ENCODE data around the gene MRGPRX1. TPM values are rescaled to one million over a fixed set of nuclear protein-coding genes. Genes with fewer than 3 reads are reported as not detected.
"Not testable (repeated sequence)": the region's sequence is repeated elsewhere in the genome, so short reads cannot be mapped to it uniquely, and the experiment has no call there.

MRGPRX1 gene
- total and polyA plus RNA-seq, 2 donors from 2014 or later, result not detected

DNA sequence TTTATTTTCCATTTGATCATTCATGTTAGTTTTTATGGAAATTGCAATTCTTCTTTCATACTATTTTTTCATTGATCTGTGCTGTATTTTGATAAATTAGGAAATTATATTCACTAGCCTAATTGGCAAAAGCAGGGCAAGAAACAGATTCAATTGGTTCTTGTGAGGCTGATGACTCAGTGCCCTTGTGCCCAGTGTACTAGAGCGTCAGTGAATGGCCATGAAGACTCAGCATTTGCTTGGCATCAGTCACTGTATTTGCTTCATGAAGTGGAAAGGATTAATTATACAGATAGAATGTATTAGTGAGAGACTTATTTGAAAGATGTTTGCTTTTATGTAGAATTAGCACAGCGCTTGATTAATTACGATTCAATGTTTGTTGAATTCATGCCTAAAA, 31.8 kb downstream of the MRGPRX1 start:
- Histone ChIP-seq H3K9me3 (ENCODE audit: control insufficient read depth in 2 of 3, insufficient read depth in 1 of 3, low read length in 3 of 3) (no peaks in the 10 kb centered on the region), H3K9ac (ENCODE audit: low read length in 3 of 3) (no peak overlapping the region), H3K4me1 (ENCODE audit: control insufficient read depth in 2 of 3, insufficient read depth in 2 of 3, low read depth in 1 of 3, low read length in 3 of 3) (no peaks in the 10 kb centered on the region), H3K36me3 (ENCODE audit: control insufficient read depth in 2 of 3, insufficient read depth in 3 of 3, low read length in 3 of 3) (no peaks in the 10 kb centered on the region), H3K27me3 (ENCODE audit: control insufficient read depth, insufficient read depth, low read length) (no peaks in the 10 kb centered on the region), H3K4me3 (ENCODE audit: low read length in 3 of 3) (no peak overlapping the region), H3K27ac (ENCODE audit: low read depth in 2 of 2, low read length in 2 of 2) (no peak overlapping the region)
- DNase-seq (no peak), FAIRE-seq (no peak)
- intact Hi-C loops (cut with DNase I), result no loop called here
- TF ChIP-seq, protein P1, sequence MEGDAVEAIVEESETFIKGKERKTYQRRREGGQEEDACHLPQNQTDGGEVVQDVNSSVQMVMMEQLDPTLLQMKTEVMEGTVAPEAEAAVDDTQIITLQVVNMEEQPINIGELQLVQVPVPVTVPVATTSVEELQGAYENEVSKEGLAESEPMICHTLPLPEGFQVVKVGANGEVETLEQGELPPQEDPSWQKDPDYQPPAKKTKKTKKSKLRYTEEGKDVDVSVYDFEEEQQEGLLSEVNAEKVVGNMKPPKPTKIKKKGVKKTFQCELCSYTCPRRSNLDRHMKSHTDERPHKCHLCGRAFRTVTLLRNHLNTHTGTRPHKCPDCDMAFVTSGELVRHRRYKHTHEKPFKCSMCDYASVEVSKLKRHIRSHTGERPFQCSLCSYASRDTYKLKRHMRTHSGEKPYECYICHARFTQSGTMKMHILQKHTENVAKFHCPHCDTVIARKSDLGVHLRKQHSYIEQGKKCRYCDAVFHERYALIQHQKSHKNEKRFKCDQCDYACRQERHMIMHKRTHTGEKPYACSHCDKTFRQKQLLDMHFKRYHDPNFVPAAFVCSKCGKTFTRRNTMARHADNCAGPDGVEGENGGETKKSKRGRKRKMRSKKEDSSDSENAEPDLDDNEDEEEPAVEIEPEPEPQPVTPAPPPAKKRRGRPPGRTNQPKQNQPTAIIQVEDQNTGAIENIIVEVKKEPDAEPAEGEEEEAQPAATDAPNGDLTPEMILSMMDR (IDR thresholded peaks at IDR 0.05; ENCODE audit: borderline replicate concordance, extremely low read depth, insufficient read depth), result no peak

DNA sequence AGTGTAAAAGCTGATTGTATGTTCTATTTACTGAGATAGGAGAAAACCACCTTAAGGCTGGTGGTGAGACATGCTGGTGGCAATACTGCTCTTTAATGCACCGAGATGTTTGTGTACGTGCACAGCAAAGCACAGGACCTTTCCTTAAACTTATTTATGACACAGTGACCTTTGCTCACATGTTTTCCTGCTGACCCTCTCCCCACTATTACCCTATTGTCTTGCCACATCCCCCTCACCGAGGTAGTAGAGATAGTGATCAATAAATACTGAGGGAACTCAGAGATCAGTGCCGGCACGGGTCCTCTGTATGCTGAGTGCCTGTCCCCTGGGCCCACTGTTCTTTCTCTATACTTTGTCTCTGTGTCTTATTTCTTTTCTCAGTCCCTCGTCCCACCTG, 38.6 kb downstream of the MRGPRX1 start:
- FAIRE-seq; H3K4me1 ChIP-seq (ENCODE audit: control insufficient read depth in 2 of 3, insufficient read depth in 2 of 3, low read depth in 1 of 3, low read length in 3 of 3); DNase-seq; H3K27ac ChIP-seq (ENCODE audit: low read depth in 2 of 2, low read length in 2 of 2); H3K4me3 ChIP-seq (ENCODE audit: low read length in 3 of 3); H3K36me3 ChIP-seq (ENCODE audit: control insufficient read depth in 2 of 3, insufficient read depth in 3 of 3, low read length in 3 of 3); intact Hi-C loops (cut with DNase I); H3K9me3 ChIP-seq (ENCODE audit: control insufficient read depth in 2 of 3, insufficient read depth in 1 of 3, low read length in 3 of 3); H3K27me3 ChIP-seq (ENCODE audit: control insufficient read depth, insufficient read depth, low read length); H3K9ac ChIP-seq (ENCODE audit: low read length in 3 of 3): not testable (repeated sequence)

DNA sequence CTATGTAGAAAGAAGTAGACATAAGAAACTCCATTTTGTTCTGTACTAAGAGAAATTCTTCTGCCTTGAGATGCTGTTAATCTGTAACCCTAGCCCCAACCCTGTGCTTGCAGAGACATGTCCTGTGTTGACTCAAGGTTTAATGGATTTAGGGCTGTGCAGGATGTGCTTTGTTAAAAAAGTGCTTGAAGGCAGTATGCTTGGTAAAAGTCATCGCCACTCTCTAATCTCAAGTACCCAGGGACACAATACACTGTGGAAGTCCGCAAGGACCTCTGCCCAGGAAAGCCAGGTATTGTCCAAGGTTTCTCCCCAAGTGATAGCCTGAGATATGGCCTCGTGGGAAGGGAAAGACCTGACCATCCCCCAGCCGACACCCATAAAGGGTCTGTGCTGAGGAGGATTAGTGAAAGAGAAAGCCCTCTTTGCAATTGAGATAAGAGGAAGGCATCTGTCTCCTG, 39.0 kb downstream of the MRGPRX1 start:
- H3K4me3 ChIP-seq (ENCODE audit: low read length in 3 of 3); H3K27me3 ChIP-seq (ENCODE audit: control insufficient read depth, insufficient read depth, low read length); H3K36me3 ChIP-seq (ENCODE audit: control insufficient read depth in 2 of 3, insufficient read depth in 3 of 3, low read length in 3 of 3); H3K9ac ChIP-seq (ENCODE audit: low read length in 3 of 3); DNase-seq; FAIRE-seq; H3K27ac ChIP-seq (ENCODE audit: low read depth in 2 of 2, low read length in 2 of 2); H3K9me3 ChIP-seq (ENCODE audit: control insufficient read depth in 2 of 3, insufficient read depth in 1 of 3, low read length in 3 of 3); intact Hi-C loops (cut with DNase I); H3K4me1 ChIP-seq (ENCODE audit: control insufficient read depth in 2 of 3, insufficient read depth in 2 of 3, low read depth in 1 of 3, low read length in 3 of 3): not testable (repeated sequence)

DNA sequence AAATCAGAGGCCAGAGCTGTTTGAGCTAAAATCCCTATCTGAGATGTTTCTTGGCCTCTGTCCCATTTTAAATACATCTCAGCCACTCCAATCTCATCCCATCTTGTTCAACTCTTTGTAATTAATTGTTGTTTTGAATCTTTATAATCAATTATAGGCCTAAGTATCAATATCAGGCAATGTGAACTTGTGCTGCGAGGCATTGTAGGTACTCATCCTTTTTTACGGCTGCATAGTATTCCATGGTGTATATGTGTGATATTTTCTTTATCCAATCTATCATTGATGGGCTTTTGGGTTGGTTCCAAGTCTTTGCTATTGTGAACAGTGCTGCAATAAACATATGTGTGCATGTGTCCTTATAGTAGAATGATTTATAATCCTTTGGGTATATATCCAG, 47.5 kb downstream of the MRGPRX1 start:
- H3K4me3 ChIP-seq (ENCODE audit: low read length in 3 of 3); H3K27ac ChIP-seq (ENCODE audit: low read depth in 2 of 2, low read length in 2 of 2); intact Hi-C loops (cut with DNase I); H3K36me3 ChIP-seq (ENCODE audit: control insufficient read depth in 2 of 3, insufficient read depth in 3 of 3, low read length in 3 of 3); H3K27me3 ChIP-seq (ENCODE audit: control insufficient read depth, insufficient read depth, low read length); H3K9ac ChIP-seq (ENCODE audit: low read length in 3 of 3); H3K4me1 ChIP-seq (ENCODE audit: control insufficient read depth in 2 of 3, insufficient read depth in 2 of 3, low read depth in 1 of 3, low read length in 3 of 3); FAIRE-seq; H3K9me3 ChIP-seq (ENCODE audit: control insufficient read depth in 2 of 3, insufficient read depth in 1 of 3, low read length in 3 of 3); DNase-seq: not testable (repeated sequence)

DNA sequence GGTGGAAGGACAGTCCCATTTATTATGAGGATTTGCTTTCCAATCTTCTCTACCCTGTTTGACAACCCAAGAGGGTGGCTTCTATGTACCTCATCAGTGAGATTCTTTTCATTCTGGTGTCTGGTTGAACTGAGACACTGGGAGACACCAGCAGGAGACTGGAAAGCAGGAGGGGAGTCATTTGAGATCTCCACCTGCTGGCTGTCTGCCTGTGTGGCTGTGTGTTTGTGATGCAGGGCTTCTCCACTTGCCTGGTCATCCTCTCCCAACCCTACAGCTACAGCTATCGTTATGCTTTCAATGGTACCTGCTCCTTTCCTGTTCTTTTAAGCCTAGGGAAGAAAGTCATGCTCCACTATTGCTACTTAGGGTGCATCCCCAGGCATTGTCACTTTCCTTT, 48.6 kb downstream of the MRGPRX1 start:
- H3K27ac ChIP-seq (ENCODE audit: low read depth in 2 of 2, low read length in 2 of 2), result no peak overlapping the region
- no peak overlapping the region for H3K4me3 ChIP-seq (ENCODE audit: low read length in 3 of 3)
- TF ChIP-seq, protein P1 (IDR thresholded peaks at IDR 0.05; ENCODE audit: borderline replicate concordance, extremely low read depth, insufficient read depth), result no peak
- no peaks in the 10 kb centered on the region for H3K9me3 ChIP-seq (ENCODE audit: control insufficient read depth in 2 of 3, insufficient read depth in 1 of 3, low read length in 3 of 3)
- no peak for DNase-seq
- no peak overlapping the region for H3K9ac ChIP-seq (ENCODE audit: low read length in 3 of 3)
- intact Hi-C loops (cut with DNase I), result no loop called here
- H3K27me3 ChIP-seq (ENCODE audit: control insufficient read depth, insufficient read depth, low read length), result no peaks in the 10 kb centered on the region
- FAIRE-seq, result no peak
- H3K4me1 ChIP-seq (ENCODE audit: control insufficient read depth in 2 of 3, insufficient read depth in 2 of 3, low read depth in 1 of 3, low read length in 3 of 3), result no peaks in the 10 kb centered on the region
- H3K36me3 ChIP-seq (ENCODE audit: control insufficient read depth in 2 of 3, insufficient read depth in 3 of 3, low read length in 3 of 3), result no peaks in the 10 kb centered on the region

Other genes starting within 250 kb of the MRGPRX1 start
- gene TMEM86A, start 240.6 kb downstream of the MRGPRX1 start, total RNA-seq, result 7.4 TPM
- gene TMEM86A, start 240.6 kb downstream of the MRGPRX1 start, polyA plus RNA-seq (ENCODE audit: insufficient read depth, low read depth, low replicate concordance), result 17.1 TPM
- 2.5 TPM for gene IGSF22, start 213.2 kb downstream of the MRGPRX1 start, total RNA-seq
- 2.8 TPM for gene IGSF22, start 213.2 kb downstream of the MRGPRX1 start, polyA plus RNA-seq (ENCODE audit: insufficient read depth, low read depth, low replicate concordance)
- not detected for gene PTPN5, start 147.6 kb downstream of the MRGPRX1 start, total RNA-seq
- 0.17 TPM for gene PTPN5, start 147.6 kb downstream of the MRGPRX1 start, polyA plus RNA-seq (ENCODE audit: insufficient read depth, low read depth, low replicate concordance)
- gene MRGPRX2, start 121.3 kb upstream of the MRGPRX1 start, total RNA-seq, result 0.28 TPM
- not detected for gene MRGPRX2, start 121.3 kb upstream of the MRGPRX1 start, polyA plus RNA-seq (ENCODE audit: insufficient read depth, low read depth, low replicate concordance)
- 18.9 TPM for gene ZDHHC13, start 177.8 kb upstream of the MRGPRX1 start, total RNA-seq
- gene ZDHHC13, start 177.8 kb upstream of the MRGPRX1 start, polyA plus RNA-seq (ENCODE audit: insufficient read depth, low read depth, low replicate concordance), result 13.1 TPM

Data from kidney (tissue), 14 donors.